Smooth muscle cell of the brain vasculature (primary cell): ENCODE results near the gene OR4F15.

Experiments
- DNase-seq: peaks from one replicate; pipeline ENCODE4 v3.0.0-alpha.2; 2012; ENCODE audit warnings: low read depth, low spot score

OR4F15 gene

DNA sequence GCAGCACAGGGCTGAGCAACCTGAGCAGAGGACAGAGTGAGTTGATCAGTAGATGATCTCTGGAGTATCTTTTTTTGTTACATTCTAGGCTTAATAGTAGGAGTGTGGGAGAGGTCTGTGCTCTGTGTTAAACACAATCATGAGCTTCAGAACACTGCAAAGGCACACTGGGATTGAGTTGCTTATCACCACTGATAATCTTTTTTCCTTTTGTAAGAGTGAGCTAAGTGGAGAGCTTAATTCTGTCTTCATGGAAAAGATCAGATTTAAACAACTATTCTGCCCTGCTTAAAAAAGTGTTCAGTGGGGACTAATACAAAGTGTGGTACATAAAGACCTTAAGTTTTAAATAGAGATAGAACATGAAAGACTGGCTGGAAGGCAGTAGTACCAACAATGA lies 7.6 kb upstream of the OR4F15 start:
- DNase-seq = no peak

- no peak for DNase-seq
Measured at GRCh38 chr15:101804941-101805340, 7.1 kb upstream of the OR4F15 start.

- DNase-seq = no peak
Measured at GRCh38 chr15:101805605-101806345, 6.2 kb upstream of the OR4F15 start.

DNA sequence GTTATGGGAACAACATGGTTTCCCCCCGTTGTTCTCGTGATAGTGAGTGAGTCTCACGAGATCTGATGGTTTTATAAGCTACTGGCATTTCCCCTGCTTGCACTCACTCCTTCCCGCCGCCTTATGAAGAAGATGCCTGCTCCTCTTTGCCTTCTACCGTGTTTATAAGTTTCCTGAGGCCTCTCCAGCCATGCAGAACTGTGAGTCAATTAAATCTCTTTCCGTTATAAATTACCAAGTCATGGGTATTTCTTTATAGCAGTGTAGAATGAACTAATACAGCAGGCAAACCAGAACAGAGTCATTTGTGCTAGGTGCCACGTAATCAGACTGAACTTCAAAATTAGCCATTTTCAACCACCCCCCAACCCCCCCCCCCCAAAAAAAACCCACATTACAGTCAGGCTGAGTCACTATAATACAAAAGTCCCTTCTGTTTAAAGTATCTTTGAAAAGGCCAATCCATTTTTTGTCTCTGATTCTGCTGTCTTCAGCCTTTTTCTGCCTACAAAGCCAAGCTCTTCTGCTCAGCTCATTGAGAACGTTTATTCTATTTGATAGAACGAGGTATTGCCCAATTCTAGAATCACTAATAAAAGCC lies 4.6 kb upstream of the OR4F15 start:
- no peak for DNase-seq

- no peak for DNase-seq
Measured at GRCh38 chr15:101808201-101808600, 3.8 kb upstream of the OR4F15 start.

GRCh38 chr15:101810456-101810855 lies 1.5 kb upstream of the OR4F15 start:
- DNase-seq = no peak

DNA sequence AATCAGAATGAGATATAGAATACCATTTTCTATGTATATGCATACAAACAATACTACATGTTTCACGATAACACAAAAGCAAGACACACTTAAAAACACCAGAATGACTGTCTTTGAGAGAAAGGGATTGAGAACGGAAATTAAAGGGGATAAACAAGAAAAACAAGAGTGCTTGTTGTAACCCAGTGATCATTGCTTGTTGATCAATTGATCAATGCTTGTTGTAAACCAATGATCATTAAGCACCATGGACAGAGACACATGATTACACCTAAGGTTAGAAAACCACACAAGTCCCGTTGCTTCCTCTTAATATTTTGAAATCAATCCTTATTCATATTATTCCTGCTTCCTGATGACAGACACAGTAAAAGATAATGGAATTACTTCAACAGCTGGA lies 1.1 kb upstream of the OR4F15 start:
- DNase-seq = no peak

GRCh38 chr15:101813803-101814534 lies 2.0 kb downstream of the OR4F15 start:
- no peak for DNase-seq

GRCh38 chr15:101820781-101821180 lies 8.8 kb downstream of the OR4F15 start:
- DNase-seq = no peak

DNA sequence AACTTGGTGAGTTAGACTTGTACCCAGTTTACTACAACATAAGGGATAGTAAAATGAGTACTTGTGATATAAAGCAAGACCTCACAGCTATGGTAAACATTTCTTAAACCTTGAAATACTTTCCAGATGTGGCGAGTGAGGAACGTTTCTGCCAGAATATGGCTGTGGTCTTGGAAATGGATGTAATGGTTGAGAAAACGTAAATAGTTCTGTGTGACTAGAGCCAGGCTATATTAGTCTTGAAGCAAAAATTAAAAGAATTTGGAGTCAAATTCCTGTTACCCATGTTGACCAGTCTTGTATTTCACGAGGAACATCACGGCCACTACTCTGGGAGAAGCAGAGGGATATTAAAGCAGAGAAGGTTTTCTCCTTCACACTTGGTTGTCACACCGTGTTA lies 15.3 kb downstream of the OR4F15 start:
- DNase-seq = no peak

GRCh38 chr15:101828774-101829173 lies 16.8 kb downstream of the OR4F15 start:
- no peak for DNase-seq

GRCh38 chr15:101841656-101842055 lies 29.7 kb downstream of the OR4F15 start:
- DNase-seq = no peak

DNA sequence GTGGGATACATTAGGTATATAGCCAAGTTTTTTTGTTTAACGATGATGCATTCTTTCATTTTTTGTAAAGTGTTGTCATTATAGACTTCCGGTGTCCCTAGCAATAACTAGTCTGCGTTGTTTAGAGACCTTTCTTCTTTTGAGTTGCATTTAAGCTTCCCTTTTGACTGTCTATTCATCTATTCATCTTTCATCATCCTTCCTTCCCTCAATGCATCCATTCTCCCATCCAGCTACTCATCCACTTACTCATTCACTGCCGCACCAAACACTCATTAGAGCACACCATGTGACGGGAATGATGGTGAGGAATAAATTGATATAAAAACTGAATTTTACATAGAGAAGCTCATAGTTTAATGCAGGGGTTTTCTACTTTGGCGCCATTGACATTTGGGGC lies 32.9 kb downstream of the OR4F15 start:
- no peak for DNase-seq

GRCh38 chr15:101852356-101852755 lies 40.4 kb downstream of the OR4F15 start:
- DNase-seq = no peak
